ENCODE measurements around the gene INO80C.

INO80C gene, protein sequence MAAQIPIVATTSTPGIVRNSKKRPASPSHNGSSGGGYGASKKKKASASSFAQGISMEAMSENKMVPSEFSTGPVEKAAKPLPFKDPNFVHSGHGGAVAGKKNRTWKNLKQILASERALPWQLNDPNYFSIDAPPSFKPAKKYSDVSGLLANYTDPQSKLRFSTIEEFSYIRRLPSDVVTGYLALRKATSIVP

DNA sequence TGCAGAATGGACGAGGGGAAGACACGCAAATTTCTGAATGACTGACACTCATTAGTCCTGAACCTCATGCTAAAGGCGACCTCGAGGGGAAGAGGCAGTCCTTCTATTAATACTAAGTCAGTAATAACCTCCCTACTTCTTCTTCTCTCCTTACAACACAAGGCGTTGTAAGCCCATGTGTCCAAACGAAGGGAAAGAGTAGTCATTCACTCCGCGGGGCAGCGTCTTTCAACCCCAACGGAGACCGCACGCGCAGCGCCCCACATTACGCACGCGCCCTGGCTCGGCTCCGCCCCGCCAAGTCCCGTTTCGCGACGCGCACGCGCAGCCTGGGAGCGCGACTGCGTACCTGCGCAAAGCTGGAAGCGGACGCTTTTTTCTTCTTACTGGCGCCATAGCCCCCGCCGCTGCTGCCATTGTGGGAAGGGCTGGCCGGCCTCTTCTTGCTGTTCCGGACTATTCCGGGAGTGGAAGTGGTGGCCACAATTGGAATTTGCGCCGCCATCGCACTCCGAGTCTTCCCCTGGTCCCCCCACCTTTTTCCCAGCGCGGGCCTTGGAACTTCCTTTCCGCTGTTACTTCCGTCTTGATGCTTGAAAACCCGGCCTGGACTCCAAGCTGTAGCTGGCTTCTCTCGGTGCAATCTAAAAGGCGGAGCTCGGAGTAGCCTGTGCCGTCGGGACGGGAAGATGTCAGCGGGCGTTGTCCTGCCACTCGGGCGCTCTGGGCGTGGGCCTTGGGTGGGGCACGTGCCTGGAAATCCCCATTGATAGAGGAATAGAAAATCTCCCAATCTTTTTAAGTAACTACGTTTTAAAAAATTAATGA lies at the start of gene INO80C:
Gene INO80C, minus strand, starts transcription at position 591 of the 828 bp plus-strand sequence. Its CDS starts 86 bp downstream, at position 505.
- DNase-seq = peak; percentile 91

DNA sequence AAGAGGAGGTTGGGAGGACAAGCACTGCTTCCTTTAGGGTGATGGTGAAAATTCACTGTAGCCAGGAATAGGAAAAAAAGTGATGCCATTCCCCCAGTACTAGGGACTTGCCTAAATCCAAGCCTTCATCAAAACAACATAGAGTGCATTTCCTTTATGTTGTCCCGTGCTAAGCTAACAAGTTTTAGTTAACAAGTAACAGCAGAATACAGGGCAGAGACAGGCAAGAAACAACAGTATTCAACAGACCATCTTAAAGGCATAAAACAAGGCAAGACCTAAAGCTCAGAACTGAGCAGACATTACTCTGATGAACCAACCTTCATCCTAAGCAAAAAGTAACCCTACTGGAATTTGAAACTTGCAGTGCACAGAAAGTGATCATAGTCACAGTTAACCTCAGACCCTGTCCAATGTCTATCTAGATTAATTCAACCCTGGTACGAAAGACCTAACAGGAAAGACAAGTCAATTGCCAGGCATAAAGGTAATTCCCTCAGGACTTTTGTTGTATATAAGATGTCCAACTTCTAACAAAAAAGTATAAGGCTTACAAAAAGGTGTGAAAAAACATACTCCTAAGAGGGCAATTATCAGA lies 49.3 kb upstream of the INO80C start:
- no peak for DNase-seq

DNA sequence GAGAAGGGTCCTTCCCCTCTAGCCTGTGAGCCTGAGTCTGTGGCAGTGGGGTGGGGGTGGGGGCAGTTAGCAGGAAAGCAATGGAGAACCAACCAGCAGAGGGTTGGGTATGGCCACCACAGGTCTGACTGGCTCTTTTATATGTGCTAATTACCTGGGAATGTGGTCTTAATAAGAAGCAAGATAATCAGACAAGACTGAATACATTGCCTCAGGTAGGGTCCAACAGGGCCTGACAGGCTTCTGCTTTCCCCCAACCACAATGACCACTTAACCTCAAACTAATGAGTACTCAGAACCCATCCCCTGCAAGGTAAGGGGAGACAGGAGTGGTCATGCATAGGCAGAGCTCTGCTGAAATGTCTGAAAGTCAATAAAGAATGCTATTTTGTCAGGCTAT lies 44.6 kb upstream of the INO80C start:
- no peak for DNase-seq

DNA sequence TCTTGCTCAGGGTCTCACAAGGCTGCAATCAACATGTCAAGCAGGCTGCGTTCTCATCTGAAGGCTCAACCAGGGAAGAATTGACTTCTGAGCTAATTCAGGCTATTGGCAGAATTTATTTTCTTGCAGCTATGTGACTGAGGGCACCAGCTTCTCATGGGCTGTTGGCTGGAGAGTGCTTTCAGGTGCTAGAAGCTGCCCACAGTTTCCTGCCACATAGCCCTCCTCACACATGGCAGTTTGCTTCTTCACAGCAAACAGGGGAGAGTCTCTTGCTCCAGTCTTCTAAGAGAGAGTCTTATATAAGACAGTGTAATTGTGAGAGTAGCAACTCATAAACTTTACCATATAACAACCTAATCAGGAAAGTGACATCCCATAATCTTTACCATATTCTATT lies 37.5 kb upstream of the INO80C start:
- no peak for DNase-seq

DNA sequence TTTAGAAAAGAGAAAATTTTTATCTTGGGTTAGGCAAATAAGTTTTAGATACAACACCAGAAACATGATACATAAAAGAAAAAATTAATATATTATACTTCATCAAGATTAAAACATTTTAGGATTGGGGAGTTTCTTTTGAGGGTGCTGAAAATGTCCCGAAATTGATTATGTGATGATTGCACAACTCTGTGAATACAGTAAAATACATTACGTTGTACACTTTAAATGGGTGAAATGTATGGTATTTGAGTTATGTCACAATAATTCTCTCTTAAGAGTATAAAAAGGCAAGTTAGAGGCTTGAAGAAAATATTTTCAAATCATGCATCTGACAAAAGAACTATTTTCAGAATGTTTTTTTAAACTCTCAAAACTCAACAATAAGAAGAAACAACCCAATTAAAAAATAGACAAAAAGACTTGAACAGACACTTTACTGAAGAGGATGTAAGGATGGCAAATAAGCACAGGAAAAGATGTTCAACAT lies 36.2 kb upstream of the INO80C start:
- DNase-seq = no peak

DNA sequence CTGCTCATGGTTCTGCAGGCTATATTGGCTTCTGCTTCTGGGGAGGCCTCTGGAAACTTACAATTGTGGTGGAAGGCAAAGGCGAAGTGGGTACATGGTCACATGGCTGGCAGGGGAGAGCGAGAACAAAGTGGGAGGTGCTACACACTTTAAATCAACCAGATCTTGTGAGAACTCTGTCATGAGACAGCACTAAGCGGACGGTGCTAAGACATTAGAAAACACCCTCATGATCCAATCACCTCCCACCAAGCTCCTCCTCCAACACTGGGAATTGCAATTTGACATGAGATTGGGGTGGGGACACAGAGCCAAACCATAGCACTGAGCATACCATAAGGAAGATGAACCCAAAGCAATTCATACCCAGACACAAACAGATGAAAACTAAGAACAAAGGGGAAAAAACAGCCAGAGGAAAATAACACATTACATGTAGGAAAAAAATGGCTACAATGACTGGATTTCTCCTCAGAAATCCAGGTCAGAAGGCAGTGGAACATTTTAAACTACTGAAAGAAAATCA lies 31.1 kb upstream of the INO80C start:
- no peak for DNase-seq

DNA sequence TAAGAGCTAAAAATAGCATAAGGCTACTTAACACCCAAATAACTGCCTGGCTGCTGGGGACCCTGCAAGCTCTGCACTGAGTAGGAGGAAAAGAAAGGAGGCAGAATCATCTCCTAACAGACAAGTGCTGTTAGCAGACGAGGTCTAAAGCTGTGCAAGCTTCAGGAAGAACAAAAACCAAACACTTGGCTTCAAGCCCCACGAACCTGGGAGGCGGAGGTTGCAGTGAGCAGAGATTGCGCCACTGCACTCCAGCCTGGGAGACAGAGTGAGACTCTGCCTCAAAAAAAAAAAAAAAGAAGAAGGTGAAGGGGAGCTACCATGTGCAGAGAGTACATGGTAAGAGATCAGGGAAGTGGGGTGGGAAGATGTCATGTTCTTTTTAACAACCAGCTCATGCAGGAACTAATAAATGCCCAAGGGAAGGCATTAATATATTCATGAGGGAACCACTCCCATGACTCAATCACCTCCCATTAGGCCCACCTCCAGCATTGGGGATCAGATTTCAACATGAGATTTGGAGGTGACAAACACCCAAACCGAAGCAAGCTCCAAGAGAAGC lies 28.8 kb upstream of the INO80C start:
- DNase-seq = no peak

DNA sequence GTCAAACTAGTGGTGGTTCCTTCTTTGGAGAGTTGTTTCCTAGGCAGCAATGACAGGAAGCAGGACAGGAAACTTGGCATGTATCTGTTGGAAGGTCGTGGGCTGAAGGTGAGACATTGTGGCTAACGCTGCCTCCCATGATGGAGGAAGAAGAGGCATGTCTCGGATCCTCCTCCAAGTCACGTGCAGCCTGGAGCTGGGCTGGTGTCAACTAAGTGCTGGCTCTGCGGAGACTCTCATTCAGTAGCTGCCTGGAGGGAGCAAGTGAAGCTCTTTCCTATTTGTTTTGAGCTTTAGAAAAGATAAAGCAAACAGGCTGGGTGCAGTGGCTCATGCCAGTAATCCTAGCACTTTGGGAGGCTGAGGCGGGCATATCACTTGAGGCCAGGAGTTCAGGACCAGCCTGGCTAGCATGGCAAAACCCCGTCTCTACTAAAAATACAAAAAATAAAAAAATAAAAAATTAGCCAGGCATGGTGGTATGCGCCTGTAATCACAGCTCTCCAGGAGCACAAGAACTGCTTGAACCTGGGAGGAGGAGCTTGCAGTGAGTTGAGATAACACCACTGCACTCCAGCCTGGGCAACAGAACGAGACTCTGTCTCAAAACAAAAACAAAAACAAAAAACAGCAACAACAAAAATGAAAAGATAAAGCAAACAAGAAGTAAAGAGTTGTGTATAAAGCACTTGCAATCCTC lies 28.2 kb upstream of the INO80C start:
- DNase-seq = peak; percentile 6

DNA sequence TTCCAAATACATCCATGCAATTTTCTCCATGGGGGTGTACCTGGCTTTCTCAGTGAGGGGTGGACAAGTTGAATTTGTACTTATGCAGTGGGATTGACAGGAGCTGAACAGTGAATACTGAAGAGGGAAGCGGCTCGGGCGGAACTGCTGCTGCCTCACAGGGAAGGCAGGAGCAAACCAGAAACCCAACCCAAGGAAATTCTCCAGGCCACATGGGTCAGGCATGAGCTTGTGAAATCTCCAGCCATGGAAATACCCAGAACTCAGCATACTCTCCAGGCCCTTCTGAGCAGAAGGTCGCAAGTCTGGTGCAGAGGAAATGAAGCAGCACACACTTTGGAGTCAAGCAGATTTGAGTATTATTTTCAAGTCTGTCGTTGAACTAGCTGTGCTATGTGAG lies 26.5 kb upstream of the INO80C start:
- no peak for DNase-seq

DNA sequence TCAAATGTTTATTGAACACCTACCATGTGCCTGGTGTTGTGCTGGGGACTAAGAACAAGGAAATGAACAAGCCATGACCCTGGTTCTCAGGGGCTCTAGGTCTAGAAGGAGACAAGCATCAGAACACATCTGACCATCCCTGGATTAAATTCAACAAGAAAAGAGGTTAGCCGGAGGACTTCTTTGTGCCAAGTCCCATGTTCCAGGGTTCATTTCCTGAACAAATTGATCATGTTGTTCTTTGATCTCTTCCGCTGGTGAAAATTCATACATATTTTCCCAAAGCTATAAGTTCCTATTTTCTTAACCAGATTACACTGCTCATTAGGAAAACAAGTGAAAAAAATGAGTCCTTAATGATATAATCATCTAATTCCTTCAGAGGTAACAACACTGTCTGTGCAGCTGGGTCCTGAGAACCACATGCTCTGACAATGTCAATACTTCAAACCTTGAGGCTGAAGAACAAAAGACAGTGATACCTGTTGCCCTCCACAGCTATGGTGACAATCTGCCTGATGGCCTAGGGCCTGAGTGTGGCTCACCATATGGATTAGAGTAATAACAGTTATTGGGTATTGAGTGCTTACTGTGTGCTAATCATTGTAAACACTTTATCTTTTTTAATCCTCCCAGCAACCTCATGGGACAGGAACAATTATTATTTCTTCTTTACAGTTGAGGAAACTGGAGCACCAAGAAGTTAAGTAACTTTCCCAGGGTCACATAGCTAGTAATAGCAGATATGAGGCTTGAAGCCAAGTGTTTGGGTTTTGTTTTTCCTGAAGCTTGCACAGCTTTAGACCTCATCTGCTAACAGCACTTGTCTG lies 24.6 kb upstream of the INO80C start:
- peak; percentile 42 for DNase-seq

DNA sequence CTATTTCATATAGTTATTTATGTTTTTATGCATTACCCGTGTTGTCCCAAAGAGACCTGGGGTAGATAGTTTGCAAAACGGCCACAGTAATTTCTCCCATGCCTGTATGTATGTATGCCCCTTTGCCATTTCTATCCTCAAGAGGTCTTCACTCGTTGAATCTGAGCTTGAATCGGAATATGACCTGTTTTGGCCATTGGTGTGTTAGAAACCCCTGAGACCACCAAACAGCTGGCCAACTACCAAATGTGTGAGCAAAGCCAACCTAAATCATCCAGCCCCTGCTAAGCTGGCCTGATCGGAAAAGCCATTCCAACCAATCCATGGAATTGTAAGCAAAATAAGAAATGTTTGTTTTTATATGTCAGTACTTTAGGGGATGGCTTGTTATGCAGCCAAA lies 23.4 kb upstream of the INO80C start:
- no peak for DNase-seq

DNA sequence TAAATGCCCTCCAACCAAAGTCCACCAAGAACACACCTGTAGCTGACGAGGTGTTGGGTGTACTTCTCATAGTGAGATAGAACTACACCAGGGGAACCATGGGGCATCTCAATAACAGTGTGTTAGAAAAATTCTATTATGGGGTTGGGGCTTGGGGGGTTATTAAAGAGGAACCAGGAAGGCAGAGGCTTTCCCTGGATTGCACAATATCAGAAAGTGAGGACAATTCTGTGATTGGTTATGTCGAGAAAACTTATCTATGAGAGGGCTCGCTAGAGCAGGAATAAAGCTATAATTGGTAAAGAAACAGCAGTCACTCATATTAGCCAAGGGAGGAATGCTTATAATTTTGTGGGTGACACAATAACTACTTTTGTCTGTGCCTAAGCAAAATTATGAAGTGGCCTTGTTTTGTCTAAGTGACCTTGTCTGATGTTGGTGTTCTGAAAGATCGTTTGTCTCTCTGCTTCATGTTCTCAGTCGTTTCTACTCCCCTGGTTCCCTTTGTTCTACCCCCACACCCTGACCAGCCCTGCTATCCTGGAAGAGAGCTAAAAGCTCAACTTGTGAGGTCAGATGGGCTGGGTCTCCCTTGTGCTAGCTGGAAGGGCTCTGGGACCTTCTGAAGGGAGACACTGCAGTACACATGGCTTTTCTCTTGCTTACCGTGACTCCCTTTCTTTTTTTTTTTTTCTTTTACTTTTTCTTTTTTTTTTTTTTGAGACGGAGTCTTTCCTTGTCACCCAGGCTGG lies 21.6 kb upstream of the INO80C start:
- no peak for DNase-seq

DNA sequence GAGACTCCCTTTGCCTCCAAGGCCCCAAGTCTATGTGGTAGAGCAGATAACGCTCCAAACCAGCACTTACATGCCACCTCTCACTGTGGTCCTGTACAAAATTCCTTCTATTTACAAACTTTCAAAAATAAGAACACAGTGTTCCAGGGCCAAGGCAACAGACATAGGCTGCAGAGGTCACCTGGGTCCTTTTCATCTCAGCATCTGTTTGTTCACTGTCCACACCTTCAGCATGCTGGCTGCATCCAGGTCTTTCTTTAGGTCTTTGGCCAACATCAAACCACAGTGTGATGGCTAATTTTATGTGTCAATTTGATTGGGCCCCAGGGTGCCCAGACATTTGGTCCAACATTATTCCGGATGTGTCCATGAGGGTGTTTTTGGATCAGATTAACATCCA lies 20.0 kb upstream of the INO80C start:
- no peak for DNase-seq

DNA sequence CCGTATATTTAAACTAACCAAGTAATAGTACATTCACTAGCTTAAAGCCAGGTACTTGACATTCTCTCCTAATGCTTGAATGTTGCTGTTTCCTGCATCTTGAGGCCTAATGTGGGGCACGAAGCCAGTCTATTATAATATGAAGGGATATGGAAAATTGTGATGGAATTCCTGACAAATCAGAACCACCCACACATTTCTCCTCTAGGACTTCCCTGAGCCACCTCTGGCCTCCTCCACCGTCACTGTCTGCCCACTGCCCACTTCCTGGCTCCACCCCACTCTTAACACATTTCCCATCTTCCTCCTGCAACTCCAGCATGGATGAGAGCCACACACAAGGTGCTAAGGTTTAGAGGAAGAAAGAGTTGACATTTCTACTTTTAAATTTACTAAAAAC lies 19.0 kb upstream of the INO80C start:
- no peak for DNase-seq

DNA sequence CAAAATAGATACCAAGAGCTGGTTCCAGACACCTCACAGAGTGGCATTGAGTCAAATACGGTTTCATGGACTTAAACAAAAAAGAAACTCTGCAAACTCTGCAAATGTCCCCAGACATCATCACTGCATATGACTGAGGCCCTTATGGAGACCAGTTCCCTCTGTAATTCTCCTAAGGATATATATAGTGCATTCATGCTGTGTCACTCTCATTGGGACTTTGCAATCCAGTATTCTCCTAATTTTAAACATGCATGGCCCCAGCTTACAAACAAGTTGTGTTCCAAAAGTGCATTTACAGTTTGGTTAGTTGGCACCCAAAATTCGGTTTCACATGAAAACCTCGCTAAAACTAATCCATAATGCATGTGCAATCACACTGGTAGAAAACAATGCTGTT lies 18.6 kb upstream of the INO80C start:
- no peak for DNase-seq

DNA sequence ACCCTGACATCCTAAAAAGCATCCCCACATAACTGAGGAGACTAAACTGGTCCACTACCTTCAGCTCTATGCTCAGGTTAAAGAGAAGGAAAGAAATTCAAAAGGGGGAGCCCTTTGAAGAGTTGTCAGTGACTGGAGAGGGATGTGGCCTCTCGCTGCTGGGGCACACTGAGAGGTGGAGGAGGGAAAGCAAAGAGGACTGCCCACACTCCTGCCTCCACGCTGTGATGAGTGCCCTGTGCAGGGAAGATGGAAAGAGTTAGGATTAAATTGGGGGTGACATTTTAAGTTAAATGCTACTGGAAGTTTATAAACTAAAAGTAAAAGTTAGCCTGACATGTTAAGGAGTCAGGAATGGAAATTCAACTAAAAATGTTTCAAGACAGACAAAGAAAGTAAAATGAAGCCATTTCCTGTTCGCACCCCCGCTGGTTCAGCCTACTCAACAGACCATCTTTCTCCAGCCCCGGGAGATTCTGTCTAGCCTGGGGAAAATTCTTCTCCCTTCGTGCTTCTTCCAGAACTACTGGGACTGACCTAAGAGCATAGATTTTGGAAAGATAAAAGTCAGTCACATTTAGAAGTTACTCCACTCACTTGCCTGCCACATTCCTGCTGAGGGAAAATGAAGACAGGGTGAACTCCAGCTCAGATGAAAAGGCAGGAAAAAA lies 17.8 kb upstream of the INO80C start:
- no peak for DNase-seq

DNA sequence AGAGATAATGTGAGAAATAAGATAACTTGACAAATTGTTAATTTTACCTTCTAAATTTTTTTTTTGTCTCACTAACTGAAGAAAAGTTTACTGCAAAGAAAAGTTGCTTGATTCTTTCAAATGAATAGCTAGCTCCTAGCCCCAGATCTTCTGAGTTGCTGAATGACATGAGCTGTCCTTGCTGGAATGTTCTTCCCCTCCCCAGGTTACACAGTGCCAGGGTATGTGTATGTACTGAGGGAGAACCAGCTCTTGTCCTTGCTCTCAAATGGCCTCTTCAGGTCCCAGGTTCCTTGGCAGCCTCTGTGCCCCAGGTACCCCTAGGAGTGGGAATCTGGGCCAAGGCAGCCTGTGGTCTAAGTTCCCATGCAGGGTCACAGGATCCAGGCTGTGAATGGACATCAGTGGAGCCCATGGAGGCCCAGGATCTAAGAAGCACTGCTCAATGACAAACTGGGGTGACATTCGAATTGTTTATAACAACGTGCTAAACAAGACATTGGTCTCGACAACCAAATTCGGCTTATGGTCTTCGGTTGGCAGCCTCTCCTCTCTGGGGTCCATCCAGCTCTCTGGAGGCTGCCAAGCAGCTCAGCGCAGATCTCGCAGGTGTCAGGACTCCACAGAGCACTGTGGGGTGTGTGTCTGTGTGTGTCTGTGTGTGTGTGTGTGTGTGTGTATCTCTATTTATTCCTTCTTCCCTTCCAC lies 17.1 kb upstream of the INO80C start:
- DNase-seq = no peak

DNA sequence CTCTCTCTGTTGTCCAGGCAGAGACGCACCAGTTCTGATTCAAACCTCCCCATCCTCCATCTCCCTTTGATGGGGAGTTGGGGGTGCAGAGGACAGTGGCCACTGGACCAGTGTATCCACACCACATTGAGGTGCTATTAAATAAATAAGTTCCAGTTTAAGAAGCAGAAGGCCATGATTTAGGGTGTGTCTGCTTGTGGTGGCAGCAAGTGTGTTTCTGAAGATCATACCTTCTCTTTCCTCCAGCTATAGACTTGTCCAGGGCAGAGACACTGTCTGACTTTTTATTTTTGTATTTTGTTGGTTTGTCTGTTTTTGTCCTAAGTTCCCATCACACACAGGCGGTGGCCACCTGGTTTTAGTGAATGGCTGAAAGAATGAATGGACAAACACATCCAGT lies 16.5 kb upstream of the INO80C start:
- no peak for DNase-seq

DNA sequence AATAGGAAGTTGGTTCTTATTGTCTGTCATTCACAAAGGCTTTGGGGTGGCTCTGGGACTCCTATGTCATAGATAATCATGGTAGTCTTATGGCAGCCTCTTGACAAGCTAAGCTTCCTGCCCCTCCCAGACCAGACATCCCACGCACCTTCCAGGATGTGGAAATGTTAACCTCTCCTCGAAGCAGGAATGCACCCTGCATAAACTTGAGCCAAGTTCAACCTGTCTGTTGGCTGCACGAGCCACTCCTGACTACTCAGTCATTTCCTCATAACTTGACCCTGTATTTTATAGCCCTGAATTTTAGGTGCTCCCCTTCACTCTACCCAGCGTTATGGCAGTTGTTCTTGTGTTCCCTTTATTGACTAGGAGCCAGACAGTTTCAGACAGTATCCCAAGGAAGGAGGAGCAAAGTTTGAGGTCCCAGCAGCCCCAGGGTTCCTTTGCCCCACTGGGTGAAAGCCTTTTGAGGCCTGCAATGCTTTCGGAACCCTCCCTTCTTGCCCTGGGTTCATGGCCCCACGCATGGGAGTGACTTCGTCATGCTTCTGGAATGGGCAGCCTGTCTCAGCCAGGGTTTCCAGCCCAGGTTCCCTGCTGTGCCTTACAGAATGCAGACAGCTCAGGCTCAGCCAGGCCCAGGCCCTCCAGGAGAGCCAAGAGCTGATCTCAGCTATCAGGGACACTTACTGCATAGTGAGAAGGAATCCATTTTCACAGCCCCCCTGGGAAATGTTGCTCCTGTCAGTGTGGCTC lies 15.6 kb upstream of the INO80C start:
- DNase-seq = no peak

Data from NCI-H2029 treated with DMSO at 0.1 percent for 48 hours (cell line).